ENCODE results near the gene ALOX12.
"Not testable (repeated sequence)": the region's sequence is repeated elsewhere in the genome, so short reads cannot be mapped to it uniquely, and the experiment has no call there.

ALOX12 gene

DNA sequence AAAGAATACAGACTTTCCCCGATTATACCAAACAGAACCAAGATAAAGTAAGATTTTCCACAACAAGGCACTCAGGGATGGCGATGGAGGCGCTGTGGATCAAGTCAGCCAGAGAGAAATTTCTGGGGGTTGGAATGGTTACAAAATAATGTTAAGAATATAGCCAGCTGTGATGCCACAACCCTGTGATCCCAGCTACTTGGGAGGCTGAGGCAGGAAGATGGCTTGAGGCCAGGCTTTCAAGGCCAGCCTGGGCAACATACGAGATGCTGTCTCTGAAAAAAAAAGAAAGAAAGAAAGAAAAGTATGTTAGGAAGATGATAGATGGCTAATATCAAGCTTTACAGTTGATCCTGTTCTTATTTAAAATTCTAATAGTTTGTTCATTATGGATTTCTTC is 10.6 kb upstream of the ALOX12 start:
- no peaks in the 10 kb centered on the region for H3K9me3 ChIP-seq (ENCODE audit: insufficient read depth, low read depth, low read length)
- no peak overlapping the region for H3K4me3 ChIP-seq (ENCODE audit: low read length, poor library complexity, severe bottlenecking)
- no peaks in the 10 kb centered on the region for H3F3A ChIP-seq (ENCODE audit: low read depth)
- H3K4me2 ChIP-seq (ENCODE audit: low read depth, low read length, poor library complexity, severe bottlenecking): no peak overlapping the region
- no peak overlapping the region for H2AFZ ChIP-seq (ENCODE audit: low read length)
- no peaks in the 10 kb centered on the region for H3K79me2 ChIP-seq (ENCODE audit: insufficient read depth, low read length)
- peaks cover 12% of the 10 kb centered on the region for H3K4me1 ChIP-seq (ENCODE audit: insufficient read depth, low read length, poor library complexity, severe bottlenecking)
- H4K20me1 ChIP-seq (ENCODE audit: insufficient read depth, low read length, poor library complexity, severe bottlenecking): no peaks in the 10 kb centered on the region
- H3K36me3 ChIP-seq (ENCODE audit: insufficient read depth, low read length): no peaks in the 10 kb centered on the region
- no peaks in the 10 kb centered on the region for H3K9me2 ChIP-seq (replicated peaks; ENCODE audit: low read depth, low read length)
- TF ChIP-seq, protein P1, sequence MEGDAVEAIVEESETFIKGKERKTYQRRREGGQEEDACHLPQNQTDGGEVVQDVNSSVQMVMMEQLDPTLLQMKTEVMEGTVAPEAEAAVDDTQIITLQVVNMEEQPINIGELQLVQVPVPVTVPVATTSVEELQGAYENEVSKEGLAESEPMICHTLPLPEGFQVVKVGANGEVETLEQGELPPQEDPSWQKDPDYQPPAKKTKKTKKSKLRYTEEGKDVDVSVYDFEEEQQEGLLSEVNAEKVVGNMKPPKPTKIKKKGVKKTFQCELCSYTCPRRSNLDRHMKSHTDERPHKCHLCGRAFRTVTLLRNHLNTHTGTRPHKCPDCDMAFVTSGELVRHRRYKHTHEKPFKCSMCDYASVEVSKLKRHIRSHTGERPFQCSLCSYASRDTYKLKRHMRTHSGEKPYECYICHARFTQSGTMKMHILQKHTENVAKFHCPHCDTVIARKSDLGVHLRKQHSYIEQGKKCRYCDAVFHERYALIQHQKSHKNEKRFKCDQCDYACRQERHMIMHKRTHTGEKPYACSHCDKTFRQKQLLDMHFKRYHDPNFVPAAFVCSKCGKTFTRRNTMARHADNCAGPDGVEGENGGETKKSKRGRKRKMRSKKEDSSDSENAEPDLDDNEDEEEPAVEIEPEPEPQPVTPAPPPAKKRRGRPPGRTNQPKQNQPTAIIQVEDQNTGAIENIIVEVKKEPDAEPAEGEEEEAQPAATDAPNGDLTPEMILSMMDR (conservative IDR thresholded peaks at IDR 0.05; ENCODE audit: low read length): no peak
- no peak for TF ChIP-seq EZH2phosphoT487 (IDR thresholded peaks at IDR 0.05; ENCODE audit: borderline replicate concordance)
- H3K27me3 ChIP-seq (ENCODE audit: insufficient read depth, low read length, poor library complexity, severe bottlenecking): no peaks in the 10 kb centered on the region
- no peak overlapping the region for H3K9ac ChIP-seq (ENCODE audit: low read depth, low read length, poor library complexity, severe bottlenecking)

GRCh38 chr17:6986676-6987075 is 9.2 kb upstream of the ALOX12 start:
- Histone ChIP-seq H3K9me3 (ENCODE audit: insufficient read depth, low read depth, low read length) (no peaks in the 10 kb centered on the region), H3K79me2 (ENCODE audit: insufficient read depth, low read length) (no peaks in the 10 kb centered on the region), H3K4me3 (ENCODE audit: low read length, poor library complexity, severe bottlenecking) (no peak overlapping the region), H3K36me3 (ENCODE audit: insufficient read depth, low read length) (no peaks in the 10 kb centered on the region), H3K9ac (ENCODE audit: low read depth, low read length, poor library complexity, severe bottlenecking) (no peak overlapping the region), H2AFZ (ENCODE audit: low read length) (no peak overlapping the region), H4K20me1 (ENCODE audit: insufficient read depth, low read length, poor library complexity, severe bottlenecking) (no peaks in the 10 kb centered on the region), H3K27me3 (ENCODE audit: insufficient read depth, low read length, poor library complexity, severe bottlenecking) (no peaks in the 10 kb centered on the region), H3F3A (ENCODE audit: low read depth) (no peaks in the 10 kb centered on the region), H3K4me1 (ENCODE audit: insufficient read depth, low read length, poor library complexity, severe bottlenecking) (peaks cover 6% of the 10 kb centered on the region), H3K4me2 (ENCODE audit: low read depth, low read length, poor library complexity, severe bottlenecking) (no peak overlapping the region), H3K9me2 (replicated peaks; ENCODE audit: low read depth, low read length) (no peaks in the 10 kb centered on the region)
- no peak for TF ChIP-seq EZH2phosphoT487 (IDR thresholded peaks at IDR 0.05; ENCODE audit: borderline replicate concordance)
- TF ChIP-seq, protein P1 (conservative IDR thresholded peaks at IDR 0.05; ENCODE audit: low read length): no peak

- Histone ChIP-seq H3K4me1 (ENCODE audit: insufficient read depth, low read length, poor library complexity, severe bottlenecking) (no peaks in the 10 kb centered on the region), H3F3A (ENCODE audit: low read depth) (no peaks in the 10 kb centered on the region), H3K27me3 (ENCODE audit: insufficient read depth, low read length, poor library complexity, severe bottlenecking) (no peaks in the 10 kb centered on the region), H2AFZ (ENCODE audit: low read length) (no peak overlapping the region), H3K4me3 (ENCODE audit: low read length, poor library complexity, severe bottlenecking) (no peak overlapping the region), H3K36me3 (ENCODE audit: insufficient read depth, low read length) (no peaks in the 10 kb centered on the region), H3K9me3 (ENCODE audit: insufficient read depth, low read depth, low read length) (no peaks in the 10 kb centered on the region), H3K4me2 (ENCODE audit: low read depth, low read length, poor library complexity, severe bottlenecking) (no peak overlapping the region), H3K9me2 (replicated peaks; ENCODE audit: low read depth, low read length) (no peaks in the 10 kb centered on the region), H4K20me1 (ENCODE audit: insufficient read depth, low read length, poor library complexity, severe bottlenecking) (no peaks in the 10 kb centered on the region), H3K79me2 (ENCODE audit: insufficient read depth, low read length) (no peaks in the 10 kb centered on the region), H3K9ac (ENCODE audit: low read depth, low read length, poor library complexity, severe bottlenecking) (no peak overlapping the region)
- TF ChIP-seq, protein P1 (conservative IDR thresholded peaks at IDR 0.05; ENCODE audit: low read length): no peak
- no peak for TF ChIP-seq EZH2phosphoT487 (IDR thresholded peaks at IDR 0.05; ENCODE audit: borderline replicate concordance)
These were observed 6.1 kb upstream of the ALOX12 start for GRCh38 chr17:6989779-6990178.

DNA sequence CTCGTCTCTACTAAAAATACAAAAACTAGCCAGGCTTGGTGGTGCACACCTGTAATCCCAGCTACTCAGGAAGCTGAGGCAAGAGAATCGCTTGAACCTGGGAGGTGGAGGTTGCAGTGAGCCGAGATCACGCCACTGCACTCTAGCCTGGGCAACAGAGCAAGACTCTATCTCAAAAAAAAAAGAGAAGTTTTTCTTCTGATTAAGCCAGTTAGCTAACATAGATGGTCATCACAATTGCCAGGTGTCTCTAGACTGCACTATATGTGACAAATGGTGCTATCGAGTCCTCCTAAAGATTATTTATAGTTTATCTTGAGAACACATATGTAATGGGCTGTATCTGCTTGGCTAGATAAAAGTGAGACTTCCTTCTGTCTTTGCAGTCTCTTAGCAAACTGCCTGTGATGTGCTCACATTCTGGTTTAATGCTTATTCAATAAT is 2.2 kb upstream of the ALOX12 start:
- H3K79me2 ChIP-seq (ENCODE audit: insufficient read depth, low read length); H3K36me3 ChIP-seq (ENCODE audit: insufficient read depth, low read length); H3K27me3 ChIP-seq (ENCODE audit: insufficient read depth, low read length, poor library complexity, severe bottlenecking); H3K9me2 ChIP-seq (replicated peaks; ENCODE audit: low read depth, low read length); H3F3A ChIP-seq (ENCODE audit: low read depth); H3K4me1 ChIP-seq (ENCODE audit: insufficient read depth, low read length, poor library complexity, severe bottlenecking); H3K9me3 ChIP-seq (ENCODE audit: insufficient read depth, low read depth, low read length); H3K4me3 ChIP-seq (ENCODE audit: low read length, poor library complexity, severe bottlenecking); H3K9ac ChIP-seq (ENCODE audit: low read depth, low read length, poor library complexity, severe bottlenecking); H3K4me2 ChIP-seq (ENCODE audit: low read depth, low read length, poor library complexity, severe bottlenecking); H4K20me1 ChIP-seq (ENCODE audit: insufficient read depth, low read length, poor library complexity, severe bottlenecking); H2AFZ ChIP-seq (ENCODE audit: low read length): not testable (repeated sequence)

All from Loucy (cell line).